Large intestine (tissue), 3 donors: ENCODE measurements around the gene ISYNA1. TPM values are rescaled to one million over a fixed set of nuclear protein-coding genes. Genes with fewer than 3 reads are reported as not detected.
"Not testable (repeated sequence)": the region's sequence is repeated elsewhere in the genome, so short reads cannot be mapped to it uniquely, and the experiment has no call there.

Experiments used
- DNase-seq, 2 donors: peaks; one replicate each; pipeline versions ENCODE4 v3.0.0 to v3.0.0-alpha.2; 2013
- H3K27ac ChIP-seq: one replicate; pipeline ENCODE4 v1.5.1; 2013; ENCODE audit warnings: low read length
- H3K27me3 ChIP-seq: 2 replicates; pipeline ENCODE4 v1.6.1; 2013; ENCODE audit warnings: low read length; ENCODE audit not compliant: control insufficient read depth, insufficient read depth
- H3K36me3 ChIP-seq: 2 replicates; pipeline ENCODE4 v1.6.1; 2013; ENCODE audit warnings: low read length; ENCODE audit not compliant: control insufficient read depth, insufficient read depth
- H3K4me1 ChIP-seq: one replicate; pipeline ENCODE4 v1.6.1; 2013; ENCODE audit warnings: low read length; ENCODE audit not compliant: control insufficient read depth, insufficient read depth
- H3K4me3 ChIP-seq: one replicate; pipeline ENCODE4 v1.5.1; 2013; ENCODE audit warnings: low read length
- H3K9me3 ChIP-seq: one replicate; pipeline ENCODE4 v1.6.1; 2013; ENCODE audit warnings: mild to moderate bottlenecking, low read depth, low read length, moderate library complexity; ENCODE audit not compliant: control insufficient read depth
- WGBS: methylation state at CpG from one replicate; pipeline ENCODE4 v1.1.5; 2013; ENCODE audit warnings: low lambda C conversion rate; ENCODE audit not compliant: insufficient coverage; 5-methylcytosine and 5-hydroxymethylcytosine counted together
- polyA plus RNA-seq: library from polyadenylated mRNA; unstranded; fragments of 120-200 nt; gene quantifications from one replicate; pipeline ENCODE4 v1.2.1, GENCODE V29; 2013

Gene ISYNA1
- polyA plus RNA-seq, 1 donor: 64.4 TPM

- Histone ChIP-seq H3K4me1 (peaks cover 18% of the 10 kb centered on the region), H3K36me3 (no peaks in the 10 kb centered on the region), H3K27me3 (no peaks in the 10 kb centered on the region), H3K27ac (no peak overlapping the region), H3K9me3 (no peaks in the 10 kb centered on the region), H3K4me3 (no peak overlapping the region)
- WGBS: 90% methylated on average over 2 of the region's 9 CpGs
- DNase-seq: no peak
These were observed 31.2 kb downstream of the ISYNA1 start for GRCh38 chr19:18406749-18407148.

GRCh38 chr19:18405754-18406153, 32.2 kb downstream of the ISYNA1 start:
- H3K27me3 ChIP-seq, DNase-seq, H3K4me3 ChIP-seq, H3K27ac ChIP-seq, H3K9me3 ChIP-seq, H3K36me3 ChIP-seq: not testable (repeated sequence)
- H3K4me1 ChIP-seq: peaks cover 21% of the 10 kb centered on the region
- WGBS: no CpG with 5 or more reads among the region's 11 CpGs

- H3K9me3 ChIP-seq, H3K36me3 ChIP-seq, H3K27me3 ChIP-seq: not testable (repeated sequence)
- H3K4me1 ChIP-seq: peaks cover 25% of the 10 kb centered on the region
- H3K4me3 ChIP-seq: peak overlapping the region; percentile 30
- H3K27ac ChIP-seq: peak overlapping the region; percentile 89
- DNase-seq: peak in 1 of 2 donors; percentile 61
- WGBS: no CpG with 5 or more reads among the region's 18 CpGs
These were observed 35.3 kb downstream of the ISYNA1 start for GRCh38 chr19:18402455-18403248.

- Histone ChIP-seq H3K27ac (peak overlapping the region; percentile 89), H3K36me3 (no peaks in the 10 kb centered on the region), H3K27me3 (no peaks in the 10 kb centered on the region), H3K4me3 (peak overlapping the region; percentile 29), H3K9me3 (no peaks in the 10 kb centered on the region), H3K4me1 (peaks cover 33% of the 10 kb centered on the region)
- 17% methylated on average over 2 of the region's 7 CpGs for WGBS
- peak; percentile 91 to 94 for DNase-seq
These were observed 36.3 kb downstream of the ISYNA1 start for GRCh38 chr19:18401580-18402112.

GRCh38 chr19:18399008-18399407, 38.9 kb downstream of the ISYNA1 start:
- no peaks in the 10 kb centered on the region for H3K36me3 ChIP-seq
- no peak overlapping the region for H3K4me3 ChIP-seq
- no peaks in the 10 kb centered on the region for H3K9me3 ChIP-seq
- H3K27ac ChIP-seq: no peak overlapping the region
- H3K27me3 ChIP-seq: no peaks in the 10 kb centered on the region
- no CpG with 5 or more reads among the region's 6 CpGs for WGBS
- peaks cover 31% of the 10 kb centered on the region for H3K4me1 ChIP-seq
- no peak for DNase-seq

GRCh38 chr19:18397242-18398202, 40.4 kb downstream of the ISYNA1 start, which contains the start of gene LRRC25:
Gene LRRC25, minus strand, starts transcription at chr19:18397622. Its CDS starts 659 bp downstream, at chr19:18396963.
- H3K9me3 ChIP-seq: no peaks in the 10 kb centered on the region
- WGBS: no CpG with 5 or more reads among the region's 33 CpGs
- peak in 1 of 2 donors; percentile 79 for DNase-seq
- peaks cover 20% of the 10 kb centered on the region for H3K4me1 ChIP-seq
- H3K4me3 ChIP-seq: peak within 1 kb of the TSS; percentile 45
- no peaks in the 10 kb centered on the region for H3K36me3 ChIP-seq
- no peaks in the 10 kb centered on the region for H3K27me3 ChIP-seq
- no peak within 1 kb of the TSS for H3K27ac ChIP-seq

GRCh38 chr19:18396471-18397241, 41.3 kb downstream of the ISYNA1 start:
- Histone ChIP-seq H3K27me3 (no peaks in the 10 kb centered on the region), H3K9me3 (no peaks in the 10 kb centered on the region), H3K4me1 (peaks cover 15% of the 10 kb centered on the region), H3K27ac (no peak overlapping the region), H3K36me3 (no peaks in the 10 kb centered on the region), H3K4me3 (peak overlapping the region; percentile 45)
- DNase-seq: no peak
- WGBS: no CpG with 5 or more reads among the region's 37 CpGs

- peaks cover 16% of the 10 kb centered on the region for H3K36me3 ChIP-seq
- no peaks in the 10 kb centered on the region for H3K9me3 ChIP-seq
- no peak overlapping the region for H3K4me3 ChIP-seq
- peaks cover 15% of the 10 kb centered on the region for H3K4me1 ChIP-seq
- no peak overlapping the region for H3K27ac ChIP-seq
- WGBS: no CpG with 5 or more reads among the region's 7 CpGs
- no peak for DNase-seq
- no peaks in the 10 kb centered on the region for H3K27me3 ChIP-seq
These were observed 44.1 kb downstream of the ISYNA1 start for GRCh38 chr19:18393836-18394235.

- Histone ChIP-seq H3K4me3 (no peak overlapping the region), H3K9me3 (no peaks in the 10 kb centered on the region), H3K27me3 (no peaks in the 10 kb centered on the region), H3K36me3 (peaks cover 19% of the 10 kb centered on the region), H3K27ac (no peak overlapping the region), H3K4me1 (peaks cover 19% of the 10 kb centered on the region)
- no peak for DNase-seq
- 85% methylated on average over 2 of the region's 5 CpGs for WGBS
These were observed 45.0 kb downstream of the ISYNA1 start for GRCh38 chr19:18392926-18393325.
